GM23338 (cell line): ENCODE results near the gene LIN7C. TPM values are rescaled to one million over a fixed set of nuclear protein-coding genes. Genes with fewer than 3 reads are reported as not detected.
A peak's percentile ranks its signal among the peaks of the same experiment; 100 is the strongest.

Experiments used
- ATAC-seq: fragments of 200-7000 bp; cut with Tn5 transposase; 3 replicates; pipeline ENCODE4 v1.9.1; 2020
- DNase-seq: peaks from one replicate; pipeline ENCODE4 v3.0.0-alpha.2; 2015; ENCODE audit warnings: low spot score
- H2AFZ ChIP-seq: fragments of 200-600 bp; sonication (generic); 2 replicates; pipeline ENCODE4 v1.8.0; 2016; ENCODE audit warnings: antibody characterized with exemption, mild to moderate bottlenecking, moderate library complexity
- H3F3A ChIP-seq: fragments of 200-600 bp; sonication (generic); replicated peaks from 2 replicates; pipeline ENCODE4 v1.8.0; 2017; ENCODE audit warnings: antibody characterized with exemption, mixed run types, low read depth
- H3K27ac ChIP-seq: fragments of 200-600 bp; sonication (generic); 2 replicates; pipeline ENCODE4 v1.6.1; 2016; ENCODE audit warnings: low read depth
- H3K27me3 ChIP-seq: fragments of 200-600 bp; sonication (generic); 2 replicates; pipeline ENCODE4 v1.8.0; 2016; ENCODE audit warnings: mild to moderate bottlenecking, mixed run types, moderate library complexity; ENCODE audit not compliant: insufficient read depth
- H3K36me3 ChIP-seq: fragments of 200-600 bp; sonication (generic); 2 replicates; pipeline ENCODE4 v1.8.0; 2016; ENCODE audit warnings: mild to moderate bottlenecking; ENCODE audit not compliant: insufficient read depth
- H3K4me1 ChIP-seq: fragments of 200-600 bp; sonication (generic); 2 replicates; pipeline ENCODE4 v1.8.0; 2016; ENCODE audit warnings: mild to moderate bottlenecking, moderate library complexity; ENCODE audit not compliant: insufficient read depth
- H3K4me2 ChIP-seq: fragments of 200-600 bp; sonication (generic); 2 replicates; pipeline ENCODE4 v1.7.1; 2017; ENCODE audit warnings: mixed run types
- H3K4me3 ChIP-seq: fragments of 200-600 bp; sonication (generic); 2 replicates; pipeline ENCODE4 v1.6.1; 2016; ENCODE audit warnings: mixed run types
- H3K79me2 ChIP-seq: fragments of 200-600 bp; sonication (generic); replicated peaks from 2 replicates; pipeline ENCODE4 v1.8.0; 2017; ENCODE audit warnings: mild to moderate bottlenecking; ENCODE audit not compliant: insufficient read depth
- H3K9me2 ChIP-seq: fragments of 200-600 bp; sonication (generic); 2 replicates; pipeline ENCODE4 v1.8.0; 2017; ENCODE audit not compliant: insufficient read depth
- H4K20me1 ChIP-seq: fragments of 200-600 bp; sonication (generic); replicated peaks from 2 replicates; pipeline ENCODE4 v1.8.0; 2017; ENCODE audit warnings: mild to moderate bottlenecking; ENCODE audit not compliant: insufficient read depth
- H3K27ac Mint-ChIP-seq: 2 replicates; pipeline ENCODE4 v1.8.0; 2020; ENCODE audit warnings: inconsistent platforms, mild to moderate bottlenecking, moderate library complexity, mixed read lengths
- H3K27me3 Mint-ChIP-seq: 3 replicates; pipeline ENCODE4 v1.8.0; 2022; ENCODE audit warnings: low read depth, mild to moderate bottlenecking, moderate library complexity, mixed read lengths, inconsistent platforms; ENCODE audit not compliant: insufficient read depth, poor library complexity
- H3K36me3 Mint-ChIP-seq: 3 replicates; pipeline ENCODE4 v1.8.0; 2021; ENCODE audit warnings: low read depth, mild to moderate bottlenecking, inconsistent platforms, moderate library complexity, mixed read lengths
- H3K4me1 Mint-ChIP-seq: 3 replicates; pipeline ENCODE4 v1.8.0; 2020; ENCODE audit warnings: mild to moderate bottlenecking, inconsistent platforms, mixed read lengths
- H3K4me3 Mint-ChIP-seq: 3 replicates; pipeline ENCODE4 v1.8.0; 2021; ENCODE audit warnings: moderate library complexity, mild to moderate bottlenecking, inconsistent platforms, mixed read lengths
- H3K9me3 Mint-ChIP-seq: 3 replicates; pipeline ENCODE4 v1.8.0; 2020; ENCODE audit warnings: moderate library complexity, mild to moderate bottlenecking, inconsistent platforms, mixed read lengths
- JUNB ChIP-seq: IDR thresholded peaks from one replicate; pipeline ENCODE4 v1.6.1; 2016; ENCODE audit warnings: antibody characterized with exemption; ENCODE audit not compliant: unreplicated experiment
- POLR2AphosphoS5 ChIP-seq: IDR thresholded peaks from 2 replicates; pipeline ENCODE4 v1.6.1; 2016; ENCODE audit warnings: antibody characterized with exemption, low read depth
- ZNF114 ChIP-seq: fragments of 250-450 bp; sonication (Bioruptor Pico); IDR thresholded peaks from 2 replicates; pipeline ENCODE4 v1.5.0; 2020; ENCODE audit warnings: mild to moderate bottlenecking, moderate library complexity
- polyA plus RNA-seq: library from polyadenylated mRNA; unstranded; fragments of >200 nt; fragmentation: Nextera tagmentation; extraction: Ambion mirVana; gene quantifications from 2 replicates; pipeline ENCODE4 v1.2.1, GENCODE V29; 2016
- total RNA-seq: library from RNA; depleted of rRNA; stranded (reverse); fragments of >200 nt; shearing (Covaris generic); gene quantifications from 2 replicates; pipeline ENCODE4 v1.2.3, GENCODE V29; 2014
- TF ChIP-seq, protein P1 (sequence below), 2 experiments: fragments of 200-600 bp in 1 of 2; sonication (generic) in 1 of 2; conservative IDR thresholded peaks; 2 replicates each; pipeline versions ENCODE4 v1.5.1 to v1.6.1; 2016 to 2017; ENCODE audit warnings: antibody characterized with exemption in 2 of 2, low read depth in 2 of 2, mild to moderate bottlenecking in 2 of 2, moderate library complexity in 1 of 2
- TF ChIP-seq, protein P2 (sequence below): fragments of 250-450 bp; sonication (Bioruptor Pico); IDR thresholded peaks from 2 replicates; pipeline ENCODE4 v1.5.0; 2020; ENCODE audit warnings: mild to moderate bottlenecking, moderate library complexity

Gene LIN7C
- total and polyA plus RNA-seq, 2 experiments from 2014 or later = 22.5 to 61.0 TPM

DNA sequence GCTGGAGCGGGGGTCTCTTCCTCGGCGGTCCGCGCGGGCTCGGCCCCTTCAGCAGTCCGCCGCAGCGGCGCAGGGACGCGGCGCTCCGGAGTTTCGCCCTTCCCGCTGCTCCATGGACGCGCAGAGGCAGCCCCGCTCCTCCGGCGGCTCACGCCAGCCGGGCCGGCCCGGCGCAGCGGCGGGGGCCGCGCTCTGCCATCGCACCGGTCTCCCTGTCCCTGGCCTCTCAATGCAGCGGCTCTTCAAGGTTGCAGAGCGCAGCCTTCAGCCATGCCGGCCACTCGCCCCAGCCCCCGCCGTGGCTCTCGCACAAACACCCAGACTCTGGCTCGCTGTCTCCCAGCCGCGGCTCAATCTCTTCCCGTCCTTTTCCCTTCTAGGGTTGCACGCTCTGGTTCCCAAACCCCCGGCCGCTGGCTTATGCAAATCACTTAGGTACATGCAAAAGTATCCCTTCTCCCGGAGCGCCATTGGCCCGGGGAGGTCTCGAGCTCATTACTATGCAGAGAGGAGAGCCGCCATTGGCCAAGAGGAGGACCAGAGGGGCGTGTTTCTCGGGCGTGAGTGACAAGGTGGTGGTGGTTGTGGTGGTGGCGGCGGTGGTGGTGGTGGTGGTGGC, 34.1 kb downstream of the LIN7C start, which contains the start of gene LGR4:
Gene LGR4 (minus strand): TSS at position 393 of the 619 bp plus-strand sequence. CDS start 488 bp downstream, outside the sequence.
- peak within 1 kb of the TSS; percentile 92 for H3K4me3 Mint-ChIP-seq
- peaks cover 31% of the 10 kb centered on the region for H3K4me1 ChIP-seq
- H3K36me3 ChIP-seq = no peaks in the 10 kb centered on the region
- peak within 1 kb of the TSS; percentile 85 for H3K27ac ChIP-seq
- peak within 1 kb of the TSS; percentile 95 for H3K27ac Mint-ChIP-seq
- no peaks in the 10 kb centered on the region for H3K27me3 ChIP-seq
- H3K9me3 Mint-ChIP-seq = 0 out of 3 replicates have a peak, but pooled peaks cover 4% of the 10 kb centered on the region
- H3K4me2 ChIP-seq = peak within 1 kb of the TSS; percentile 98
- peaks cover 5% of the 10 kb centered on the region for H3K27me3 Mint-ChIP-seq
- TF ChIP-seq POLR2AphosphoS5 = peak; percentile 97
- TF ChIP-seq JUNB = no peak
- H3K79me2 ChIP-seq = peaks cover 43% of the 10 kb centered on the region
- peaks cover 41% of the 10 kb centered on the region for H3K4me1 Mint-ChIP-seq
- H2AFZ ChIP-seq = peak within 1 kb of the TSS; percentile 15; the same call in 1 of the 2 replicates
- no peaks in the 10 kb centered on the region; the same call in 2 of the 3 replicates for H3K36me3 Mint-ChIP-seq
- H3K9me2 ChIP-seq = no peaks in the 10 kb centered on the region
- DNase-seq (peak; percentile 100), ATAC-seq (peak; percentile 92)
- peak within 1 kb of the TSS; percentile 97 for H3K4me3 ChIP-seq
- H3F3A ChIP-seq = 0 out of 2 replicates have a peak, but pooled peaks cover 4% of the 10 kb centered on the region
- peaks cover 29% of the 10 kb centered on the region for H4K20me1 ChIP-seq

DNA sequence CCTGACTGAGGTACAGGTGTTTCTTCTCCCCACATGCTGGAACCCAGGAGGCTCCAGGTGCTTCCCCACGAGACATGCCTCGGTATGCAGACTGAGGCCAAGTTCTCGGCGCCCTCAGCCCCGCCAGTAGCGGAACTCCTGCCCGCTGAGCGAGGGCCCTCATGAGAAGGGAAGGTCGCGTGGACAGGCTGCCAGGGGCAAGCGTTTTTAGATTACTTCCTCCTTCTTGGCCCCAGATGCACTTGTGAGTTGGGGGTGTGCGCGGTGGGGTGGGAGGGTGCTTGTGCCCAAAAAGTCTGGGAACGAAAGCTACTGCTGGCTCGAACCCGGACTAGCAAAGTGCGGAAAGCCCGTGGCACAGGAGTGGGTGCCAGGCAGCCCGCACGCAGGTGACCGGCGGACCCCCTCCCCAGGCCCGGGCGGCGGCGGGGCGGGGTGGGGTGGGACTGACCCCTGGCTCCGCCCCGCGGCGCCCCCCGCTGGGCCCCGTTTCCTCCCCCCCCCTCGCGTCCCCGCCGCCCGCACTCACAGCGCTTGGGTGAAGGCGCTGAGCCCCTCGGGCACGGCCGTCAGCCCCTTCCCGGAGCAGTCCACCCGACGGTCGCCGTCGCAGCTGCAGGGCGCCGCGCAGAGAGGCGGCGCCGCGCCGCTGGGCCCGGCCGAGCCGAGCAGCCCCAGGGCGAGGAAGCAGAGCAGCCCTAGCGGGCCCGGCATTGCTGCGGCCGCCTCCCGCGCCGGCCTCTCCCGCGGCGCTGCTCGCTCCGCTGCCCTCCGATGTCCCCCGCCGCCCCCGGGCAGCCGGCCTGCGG, 34.8 kb downstream of the LIN7C start:
- Mint-ChIP-seq H3K4me1 (peaks cover 42% of the 10 kb centered on the region), H3K36me3 (peaks cover 3% of the 10 kb centered on the region), H3K4me3 (peak overlapping the region; percentile 84), H3K9me3 (0 out of 3 replicates have a peak, but pooled peaks cover 4% of the 10 kb centered on the region), H3K27me3 (peaks cover 5% of the 10 kb centered on the region), H3K27ac (no peak overlapping the region)
- H4K20me1 ChIP-seq = peaks cover 36% of the 10 kb centered on the region
- peaks cover 50% of the 10 kb centered on the region for H3K79me2 ChIP-seq
- H3F3A ChIP-seq = 0 out of 2 replicates have a peak, but pooled peaks cover 4% of the 10 kb centered on the region
- peak; percentile 58 for DNase-seq
- H3K4me3 ChIP-seq = peak overlapping the region; percentile 97
- no peak overlapping the region for H3K27ac ChIP-seq
- H3K36me3 ChIP-seq = no peaks in the 10 kb centered on the region
- 0 out of 2 replicates have a peak overlapping the region, but pooled peaks have one; percentile 11 for H2AFZ ChIP-seq
- H3K27me3 ChIP-seq = no peaks in the 10 kb centered on the region
- TF ChIP-seq POLR2AphosphoS5 (0 out of 2 replicates have a peak, but pooled peaks have one; percentile 27), ZNF114 (CRISPR knock-in tag) (no peak)
- TF ChIP-seq, protein P1, sequence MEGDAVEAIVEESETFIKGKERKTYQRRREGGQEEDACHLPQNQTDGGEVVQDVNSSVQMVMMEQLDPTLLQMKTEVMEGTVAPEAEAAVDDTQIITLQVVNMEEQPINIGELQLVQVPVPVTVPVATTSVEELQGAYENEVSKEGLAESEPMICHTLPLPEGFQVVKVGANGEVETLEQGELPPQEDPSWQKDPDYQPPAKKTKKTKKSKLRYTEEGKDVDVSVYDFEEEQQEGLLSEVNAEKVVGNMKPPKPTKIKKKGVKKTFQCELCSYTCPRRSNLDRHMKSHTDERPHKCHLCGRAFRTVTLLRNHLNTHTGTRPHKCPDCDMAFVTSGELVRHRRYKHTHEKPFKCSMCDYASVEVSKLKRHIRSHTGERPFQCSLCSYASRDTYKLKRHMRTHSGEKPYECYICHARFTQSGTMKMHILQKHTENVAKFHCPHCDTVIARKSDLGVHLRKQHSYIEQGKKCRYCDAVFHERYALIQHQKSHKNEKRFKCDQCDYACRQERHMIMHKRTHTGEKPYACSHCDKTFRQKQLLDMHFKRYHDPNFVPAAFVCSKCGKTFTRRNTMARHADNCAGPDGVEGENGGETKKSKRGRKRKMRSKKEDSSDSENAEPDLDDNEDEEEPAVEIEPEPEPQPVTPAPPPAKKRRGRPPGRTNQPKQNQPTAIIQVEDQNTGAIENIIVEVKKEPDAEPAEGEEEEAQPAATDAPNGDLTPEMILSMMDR (conservative IDR thresholded peaks at IDR 0.05; ENCODE audit: low read depth in 2 of 2) = no peak
- TF ChIP-seq, protein P2, sequence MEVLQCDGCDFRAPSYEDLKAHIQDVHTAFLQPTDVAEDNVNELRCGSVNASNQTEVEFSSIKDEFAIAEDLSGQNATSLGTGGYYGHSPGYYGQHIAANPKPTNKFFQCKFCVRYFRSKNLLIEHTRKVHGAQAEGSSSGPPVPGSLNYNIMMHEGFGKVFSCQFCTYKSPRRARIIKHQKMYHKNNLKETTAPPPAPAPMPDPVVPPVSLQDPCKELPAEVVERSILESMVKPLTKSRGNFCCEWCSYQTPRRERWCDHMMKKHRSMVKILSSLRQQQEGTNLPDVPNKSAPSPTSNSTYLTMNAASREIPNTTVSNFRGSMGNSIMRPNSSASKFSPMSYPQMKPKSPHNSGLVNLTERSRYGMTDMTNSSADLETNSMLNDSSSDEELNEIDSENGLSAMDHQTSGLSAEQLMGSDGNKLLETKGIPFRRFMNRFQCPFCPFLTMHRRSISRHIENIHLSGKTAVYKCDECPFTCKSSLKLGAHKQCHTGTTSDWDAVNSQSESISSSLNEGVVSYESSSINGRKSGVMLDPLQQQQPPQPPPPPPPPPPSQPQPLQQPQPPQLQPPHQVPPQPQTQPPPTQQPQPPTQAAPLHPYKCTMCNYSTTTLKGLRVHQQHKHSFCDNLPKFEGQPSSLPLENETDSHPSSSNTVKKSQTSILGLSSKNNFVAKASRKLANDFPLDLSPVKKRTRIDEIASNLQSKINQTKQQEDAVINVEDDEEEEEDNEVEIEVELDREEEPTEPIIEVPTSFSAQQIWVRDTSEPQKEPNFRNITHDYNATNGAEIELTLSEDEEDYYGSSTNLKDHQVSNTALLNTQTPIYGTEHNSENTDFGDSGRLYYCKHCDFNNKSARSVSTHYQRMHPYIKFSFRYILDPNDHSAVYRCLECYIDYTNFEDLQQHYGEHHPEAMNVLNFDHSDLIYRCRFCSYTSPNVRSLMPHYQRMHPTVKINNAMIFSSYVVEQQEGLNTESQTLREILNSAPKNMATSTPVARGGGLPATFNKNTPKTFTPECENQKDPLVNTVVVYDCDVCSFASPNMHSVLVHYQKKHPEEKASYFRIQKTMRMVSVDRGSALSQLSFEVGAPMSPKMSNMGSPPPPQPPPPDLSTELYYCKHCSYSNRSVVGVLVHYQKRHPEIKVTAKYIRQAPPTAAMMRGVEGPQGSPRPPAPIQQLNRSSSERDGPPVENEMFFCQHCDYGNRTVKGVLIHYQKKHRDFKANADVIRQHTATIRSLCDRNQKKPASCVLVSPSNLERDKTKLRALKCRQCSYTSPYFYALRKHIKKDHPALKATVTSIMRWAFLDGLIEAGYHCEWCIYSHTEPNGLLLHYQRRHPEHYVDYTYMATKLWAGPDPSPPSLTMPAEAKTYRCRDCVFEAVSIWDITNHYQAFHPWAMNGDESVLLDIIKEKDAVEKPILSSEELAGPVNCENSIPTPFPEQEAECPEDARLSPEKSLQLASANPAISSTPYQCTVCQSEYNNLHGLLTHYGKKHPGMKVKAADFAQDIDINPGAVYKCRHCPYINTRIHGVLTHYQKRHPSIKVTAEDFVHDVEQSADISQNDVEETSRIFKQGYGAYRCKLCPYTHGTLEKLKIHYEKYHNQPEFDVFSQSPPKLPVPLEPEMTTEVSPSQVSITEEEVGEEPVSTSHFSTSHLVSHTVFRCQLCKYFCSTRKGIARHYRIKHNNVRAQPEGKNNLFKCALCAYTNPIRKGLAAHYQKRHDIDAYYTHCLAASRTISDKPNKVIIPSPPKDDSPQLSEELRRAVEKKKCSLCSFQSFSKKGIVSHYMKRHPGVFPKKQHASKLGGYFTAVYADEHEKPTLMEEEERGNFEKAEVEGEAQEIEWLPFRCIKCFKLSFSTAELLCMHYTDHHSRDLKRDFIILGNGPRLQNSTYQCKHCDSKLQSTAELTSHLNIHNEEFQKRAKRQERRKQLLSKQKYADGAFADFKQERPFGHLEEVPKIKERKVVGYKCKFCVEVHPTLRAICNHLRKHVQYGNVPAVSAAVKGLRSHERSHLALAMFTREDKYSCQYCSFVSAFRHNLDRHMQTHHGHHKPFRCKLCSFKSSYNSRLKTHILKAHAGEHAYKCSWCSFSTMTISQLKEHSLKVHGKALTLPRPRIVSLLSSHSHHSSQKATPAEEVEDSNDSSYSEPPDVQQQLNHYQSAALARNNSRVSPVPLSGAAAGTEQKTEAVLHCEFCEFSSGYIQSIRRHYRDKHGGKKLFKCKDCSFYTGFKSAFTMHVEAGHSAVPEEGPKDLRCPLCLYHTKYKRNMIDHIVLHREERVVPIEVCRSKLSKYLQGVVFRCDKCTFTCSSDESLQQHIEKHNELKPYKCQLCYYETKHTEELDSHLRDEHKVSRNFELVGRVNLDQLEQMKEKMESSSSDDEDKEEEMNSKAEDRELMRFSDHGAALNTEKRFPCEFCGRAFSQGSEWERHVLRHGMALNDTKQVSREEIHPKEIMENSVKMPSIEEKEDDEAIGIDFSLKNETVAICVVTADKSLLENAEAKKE (CRISPR knock-in tag) = no peak
- no peaks in the 10 kb centered on the region for H3K9me2 ChIP-seq
- H3K4me2 ChIP-seq = peak overlapping the region; percentile 98
- H3K4me1 ChIP-seq = peaks cover 31% of the 10 kb centered on the region
- peak; percentile 34 for ATAC-seq
